Jurkat, Clone E6-1 (cell line): ENCODE data around the gene ZBTB26. TPM values are rescaled to one million over a fixed set of nuclear protein-coding genes. Genes with fewer than 3 reads are reported as not detected.

Source experiments
- DNase-seq: peaks from one replicate; pipeline ENCODE4 v3.0.0-alpha.2; 2011; ENCODE audit warnings: low read depth, low spot score
- H3K4me3 ChIP-seq: 2 replicates; pipeline ENCODE4 v1.5.1; 2011; ENCODE audit warnings: mild to moderate bottlenecking, low read length, control low read depth, moderate library complexity
- polyA plus RNA-seq: library from polyadenylated mRNA; unstranded; fragments of >200 nt; gene quantifications from one replicate; pipeline ENCODE4 v1.2.1, GENCODE V29; 2012; ENCODE audit warnings: missing spikeins; ENCODE audit not compliant: insufficient read length, insufficient read depth

Gene ZBTB26, protein sequence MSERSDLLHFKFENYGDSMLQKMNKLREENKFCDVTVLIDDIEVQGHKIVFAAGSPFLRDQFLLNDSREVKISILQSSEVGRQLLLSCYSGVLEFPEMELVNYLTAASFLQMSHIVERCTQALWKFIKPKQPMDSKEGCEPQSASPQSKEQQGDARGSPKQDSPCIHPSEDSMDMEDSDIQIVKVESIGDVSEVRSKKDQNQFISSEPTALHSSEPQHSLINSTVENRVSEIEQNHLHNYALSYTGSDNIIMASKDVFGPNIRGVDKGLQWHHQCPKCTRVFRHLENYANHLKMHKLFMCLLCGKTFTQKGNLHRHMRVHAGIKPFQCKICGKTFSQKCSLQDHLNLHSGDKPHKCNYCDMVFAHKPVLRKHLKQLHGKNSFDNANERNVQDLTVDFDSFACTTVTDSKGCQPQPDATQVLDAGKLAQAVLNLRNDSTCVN
- polyA plus RNA-seq: 8.5 TPM

DNA sequence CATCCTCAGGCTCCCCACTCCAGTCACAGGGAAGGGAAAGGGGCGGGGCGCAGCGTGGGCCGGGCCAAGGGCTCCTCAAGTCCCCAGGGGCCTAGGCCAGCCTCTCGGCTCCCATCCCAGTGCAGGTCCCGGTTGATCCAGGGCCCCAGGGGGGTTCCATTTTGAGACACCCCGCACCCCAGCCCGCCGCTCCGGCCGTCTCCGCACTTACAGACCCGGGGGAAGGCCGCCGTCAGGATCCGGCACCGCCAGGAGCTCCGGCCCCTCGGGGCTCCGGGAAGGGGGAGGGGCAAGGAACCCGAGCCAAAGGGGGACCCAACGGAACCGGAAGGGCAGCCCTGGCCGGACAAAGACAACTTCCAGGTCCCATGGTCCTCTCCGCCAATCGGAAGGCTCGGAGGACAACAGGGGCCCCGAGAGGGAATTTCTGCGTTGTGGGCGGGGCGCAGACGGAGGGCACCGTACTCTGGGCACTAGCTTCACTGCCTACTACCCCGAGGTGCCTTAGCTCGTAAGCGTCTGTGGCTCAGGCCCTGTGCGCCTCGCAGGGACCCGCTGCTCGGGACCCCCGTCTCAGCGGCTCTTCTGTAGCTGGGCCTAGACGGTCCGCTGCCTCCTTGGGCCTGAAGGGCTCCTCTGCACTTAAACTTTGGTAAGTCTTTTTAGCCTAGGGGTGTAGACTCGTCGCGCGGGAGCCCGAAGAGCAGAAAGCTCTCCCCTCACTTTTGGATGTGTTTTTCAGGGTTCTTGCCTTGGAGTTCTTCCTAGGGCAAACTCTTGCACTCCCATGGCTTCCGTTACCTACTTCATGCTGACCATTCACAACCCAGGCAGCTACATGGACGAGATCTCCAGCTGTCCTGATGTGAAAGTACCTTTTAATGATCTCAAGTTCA, at the start of gene ZBTB26:
ZBTB26 (minus strand) TSS at position 287 of the 896 bp plus-strand sequence. CDS start 11,578 bp downstream, outside the sequence.
- peak; percentile 88 for DNase-seq
- H3K4me3 ChIP-seq: peak within 1 kb of the TSS; percentile 80

DNA sequence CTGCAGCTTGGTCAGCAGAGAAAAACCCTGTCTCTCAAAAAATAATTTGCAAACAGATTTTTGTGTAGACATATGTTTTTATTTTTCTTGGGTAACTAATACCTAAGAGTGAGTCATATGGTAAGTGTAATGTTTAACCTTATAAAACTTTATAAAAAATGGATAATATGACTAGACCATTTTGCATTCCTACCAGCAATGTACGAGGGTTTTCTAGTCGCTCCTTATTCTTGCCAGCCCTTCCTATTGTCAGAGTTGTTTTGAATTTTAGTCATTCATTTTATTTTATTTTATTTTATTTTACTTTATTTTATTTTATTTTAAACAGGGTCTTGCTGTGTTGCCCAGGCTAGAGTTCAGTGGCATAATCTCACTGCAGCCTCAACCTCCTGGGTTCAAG, 47.3 kb upstream of the ZBTB26 start:
- H3K4me3 ChIP-seq: no peak overlapping the region
- DNase-seq: no peak

DNA sequence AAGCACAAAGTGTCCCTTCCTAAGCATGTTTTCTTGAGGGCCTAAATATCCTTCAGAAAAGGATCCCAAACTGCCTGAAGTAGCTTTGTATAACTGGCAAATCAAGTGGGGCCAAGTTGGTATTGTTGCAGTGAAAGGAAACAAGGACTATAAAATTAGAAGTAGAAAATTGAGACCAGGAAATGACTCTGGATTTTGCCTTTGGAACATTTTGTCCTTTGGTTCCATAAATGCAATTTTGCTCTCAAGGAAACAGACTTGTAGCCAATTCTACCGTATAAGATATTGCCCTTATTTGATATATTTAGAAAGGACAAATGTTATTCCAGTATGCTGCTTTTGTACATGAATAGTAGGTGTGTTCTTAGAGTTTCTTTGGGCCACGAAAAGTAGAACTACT, 43.9 kb upstream of the ZBTB26 start:
- no peak for DNase-seq

DNA sequence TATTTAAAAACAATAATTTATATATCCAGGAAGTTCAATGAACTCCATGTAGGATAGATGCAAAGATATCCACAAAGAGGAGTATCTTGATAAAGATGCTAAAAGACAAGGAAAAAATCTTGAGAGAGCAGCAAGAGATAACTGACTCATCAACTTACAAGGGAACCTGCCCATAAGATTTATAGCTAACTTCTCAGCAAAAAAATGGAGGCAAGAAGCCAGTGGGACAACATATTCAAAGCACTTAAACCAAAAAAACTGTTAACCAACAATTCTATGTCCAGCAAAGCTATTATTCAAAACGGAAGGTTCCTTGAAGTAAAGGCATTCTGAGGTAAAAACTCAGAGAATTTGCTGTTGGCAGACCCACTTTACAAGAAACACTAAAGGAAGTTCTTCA, 29.8 kb upstream of the ZBTB26 start:
- H3K4me3 ChIP-seq: no peak overlapping the region
- no peak for DNase-seq

More for the DNA sequence above, 43.9 kb upstream of the ZBTB26 start:
- H3K4me3 ChIP-seq: no peak overlapping the region

DNA sequence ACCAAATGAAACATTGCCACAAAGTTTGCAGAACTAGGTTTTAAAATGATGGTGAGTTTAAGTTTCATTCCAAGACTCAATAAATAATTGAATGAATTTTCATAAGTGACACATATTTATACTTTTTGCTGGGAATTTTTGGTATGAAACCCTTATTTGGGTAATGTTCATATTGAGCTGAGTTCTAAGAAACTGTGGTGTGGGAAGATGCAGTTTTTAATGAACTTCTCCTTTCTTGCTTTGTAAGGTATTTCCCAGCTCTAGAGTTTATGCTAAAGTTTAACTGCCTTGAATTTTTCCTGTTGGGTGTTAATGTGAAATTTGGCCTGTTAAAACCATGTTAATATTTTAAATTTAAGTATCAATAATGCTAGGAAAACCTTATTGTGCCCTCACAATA, 24.6 kb upstream of the ZBTB26 start:
- H3K4me3 ChIP-seq: no peak overlapping the region
- DNase-seq: no peak

DNA sequence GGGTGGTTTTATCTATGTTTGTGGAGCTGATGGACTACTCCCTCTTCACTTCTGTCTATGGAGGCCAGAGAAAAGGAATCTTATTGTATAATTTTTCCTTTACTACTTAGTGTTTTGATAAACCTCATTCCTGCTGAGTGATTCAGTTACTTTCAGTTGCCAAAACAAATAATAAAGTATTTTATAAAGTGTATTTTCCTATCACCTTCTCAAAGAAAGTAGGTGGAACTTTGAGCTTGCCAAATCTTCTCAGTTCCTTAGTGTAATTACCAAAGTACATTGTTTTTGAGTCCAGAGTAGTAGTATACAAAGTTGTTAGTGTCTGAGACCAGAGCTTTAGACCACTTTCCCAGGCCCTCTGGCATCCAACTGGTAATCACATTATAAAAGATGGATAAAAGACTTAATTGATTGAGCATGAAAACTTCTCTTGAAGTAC, 23.0 kb upstream of the ZBTB26 start:
- DNase-seq: no peak
- H3K4me3 ChIP-seq: no peak overlapping the region

DNA sequence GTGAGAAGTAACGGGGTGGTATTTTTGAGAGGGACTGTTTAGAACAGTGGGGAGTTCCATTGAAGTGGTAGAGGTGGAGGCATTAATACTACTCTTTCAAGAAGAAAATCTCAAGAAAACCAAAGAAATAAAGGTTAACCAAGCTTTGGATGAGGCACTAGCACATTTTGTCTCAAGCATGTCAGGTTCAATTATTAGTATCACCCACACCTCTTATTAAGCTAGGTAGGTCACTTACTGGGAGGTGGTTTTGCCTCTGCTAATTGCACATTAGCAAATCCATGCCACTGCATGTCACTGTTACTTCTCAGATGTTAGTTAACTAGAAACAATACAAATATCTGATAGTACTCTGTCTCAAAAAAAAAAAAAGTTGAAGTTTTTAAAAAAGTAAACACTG, 19.7 kb upstream of the ZBTB26 start:
- H3K4me3 ChIP-seq: no peak overlapping the region
- DNase-seq: no peak

DNA sequence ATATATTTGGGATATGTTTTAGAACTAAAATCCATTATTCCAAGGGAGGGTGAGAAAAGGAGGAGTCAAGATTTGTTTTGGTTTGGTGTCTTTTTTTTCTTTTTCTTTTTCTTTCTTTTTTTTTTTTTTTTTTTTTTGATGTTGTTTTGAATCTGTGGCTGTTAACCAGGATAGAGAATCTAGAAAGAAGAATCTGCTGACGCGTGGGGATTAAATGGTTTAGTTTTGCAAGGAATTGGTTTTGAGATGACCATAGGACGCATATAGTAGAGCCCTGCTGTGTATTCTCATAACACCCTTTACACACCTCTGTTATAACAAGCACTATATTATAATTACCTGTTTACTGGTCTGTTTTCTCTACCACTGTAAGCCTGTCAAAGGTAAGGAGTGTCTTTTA, 19.0 kb upstream of the ZBTB26 start:
- no peak overlapping the region for H3K4me3 ChIP-seq
- DNase-seq: no peak

DNA sequence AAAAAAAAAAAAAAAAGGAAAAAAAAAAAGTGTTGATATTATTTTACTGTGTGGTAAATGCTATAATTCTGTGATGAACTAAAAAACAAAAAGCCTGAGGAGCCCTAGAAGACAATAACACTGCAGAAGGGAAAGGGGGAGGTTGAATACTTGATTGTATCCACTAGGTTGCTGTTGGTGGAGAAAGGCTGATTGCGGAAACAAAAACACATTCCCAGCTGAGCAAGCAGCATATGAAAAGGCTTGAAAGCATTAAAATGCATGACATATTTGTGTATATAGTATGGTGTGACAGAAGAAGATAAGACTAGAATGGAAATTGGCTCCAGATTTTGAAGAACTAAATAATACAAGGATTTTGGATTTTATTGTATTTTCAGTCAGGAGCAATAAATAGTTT, 18.4 kb upstream of the ZBTB26 start:
- no peak for DNase-seq
- no peak overlapping the region for H3K4me3 ChIP-seq

DNA sequence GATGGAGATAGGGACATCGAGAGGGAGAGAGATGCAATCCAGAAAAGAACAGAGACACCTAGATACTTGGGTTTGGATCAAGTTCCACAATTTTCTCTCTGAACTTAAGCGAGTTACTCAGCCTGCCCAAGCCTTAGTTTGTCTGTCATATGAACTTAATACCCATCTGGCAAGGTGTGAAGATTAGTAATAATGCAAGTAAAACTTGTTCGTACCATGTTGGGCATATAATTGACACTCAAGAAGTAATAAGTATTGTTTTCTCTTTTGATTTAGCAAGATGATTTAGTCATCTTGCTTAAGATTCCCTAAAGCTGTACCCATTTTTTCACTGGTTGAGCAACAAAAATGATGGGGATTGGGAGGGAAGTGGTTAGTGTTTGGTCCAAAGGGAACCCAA, 17.0 kb upstream of the ZBTB26 start:
- DNase-seq: no peak
- no peak overlapping the region for H3K4me3 ChIP-seq

DNA sequence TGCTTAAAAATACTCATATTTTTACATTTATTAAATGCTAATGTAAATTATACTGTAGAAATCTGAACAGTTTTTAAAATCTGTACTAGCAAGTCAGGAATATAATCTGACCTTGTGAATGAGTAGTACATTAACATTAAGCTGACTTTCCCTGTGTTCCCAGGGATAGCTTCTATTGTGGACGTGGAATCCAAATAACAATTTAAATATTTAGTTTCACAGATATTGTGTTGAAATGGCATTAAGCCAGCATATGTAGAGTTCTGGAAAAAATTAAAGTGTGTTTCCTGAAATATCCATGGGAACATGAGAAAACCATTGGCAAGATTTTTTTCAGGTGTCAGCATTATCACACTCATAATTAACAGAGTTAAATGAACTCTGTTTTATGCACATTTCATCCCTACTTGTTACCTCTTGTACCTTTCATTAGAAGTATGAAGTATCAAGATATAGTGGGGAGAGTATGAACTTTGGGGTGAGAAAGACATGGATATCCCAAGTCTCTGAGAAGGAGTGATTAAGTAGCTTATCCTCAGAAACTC, 15.2 kb upstream of the ZBTB26 start:
- no peak for DNase-seq
- no peak overlapping the region for H3K4me3 ChIP-seq

DNA sequence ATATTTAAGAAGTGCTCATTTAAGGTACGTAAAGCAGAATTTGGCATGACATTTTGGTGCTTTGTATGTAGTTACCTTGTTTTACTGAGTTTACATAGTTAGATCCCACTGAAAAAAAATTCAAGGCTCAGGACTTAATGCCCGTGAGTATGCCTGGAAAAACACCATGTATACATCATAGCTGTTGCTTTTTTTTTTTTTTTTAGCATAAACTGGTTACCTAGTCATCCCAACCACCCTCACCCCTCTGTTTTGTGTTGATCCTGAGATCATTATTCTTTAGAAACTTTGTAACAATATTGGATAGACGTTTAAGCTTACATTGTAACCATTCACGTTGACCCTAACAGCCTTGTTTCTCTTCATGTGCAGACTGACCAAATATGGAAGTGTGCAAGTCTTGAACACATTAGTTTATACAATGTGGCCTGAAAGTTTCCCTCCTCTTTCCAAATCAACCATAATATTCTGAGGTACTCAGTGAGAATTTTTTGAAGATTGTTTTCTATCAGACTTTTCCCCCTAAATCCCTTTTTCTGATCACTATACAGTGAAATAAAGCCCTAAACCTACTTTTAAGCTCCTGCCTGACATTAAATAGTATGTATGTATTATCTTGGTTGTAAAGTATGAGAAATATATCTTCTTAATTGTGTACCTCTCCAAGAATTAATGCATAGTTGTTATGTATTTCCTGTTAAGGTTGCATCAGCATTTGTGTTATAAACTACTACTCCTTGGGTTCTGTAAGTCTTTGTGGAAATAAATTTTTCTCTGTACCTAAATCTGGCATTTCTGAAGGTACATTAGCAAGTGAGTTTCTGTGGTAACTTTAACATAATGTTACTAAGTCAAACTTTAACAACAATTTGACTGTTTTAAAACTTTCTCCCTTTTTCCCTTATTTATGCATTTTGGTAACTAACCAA, 13.9 kb upstream of the ZBTB26 start:
- H3K4me3 ChIP-seq: no peak overlapping the region
- no peak for DNase-seq

DNA sequence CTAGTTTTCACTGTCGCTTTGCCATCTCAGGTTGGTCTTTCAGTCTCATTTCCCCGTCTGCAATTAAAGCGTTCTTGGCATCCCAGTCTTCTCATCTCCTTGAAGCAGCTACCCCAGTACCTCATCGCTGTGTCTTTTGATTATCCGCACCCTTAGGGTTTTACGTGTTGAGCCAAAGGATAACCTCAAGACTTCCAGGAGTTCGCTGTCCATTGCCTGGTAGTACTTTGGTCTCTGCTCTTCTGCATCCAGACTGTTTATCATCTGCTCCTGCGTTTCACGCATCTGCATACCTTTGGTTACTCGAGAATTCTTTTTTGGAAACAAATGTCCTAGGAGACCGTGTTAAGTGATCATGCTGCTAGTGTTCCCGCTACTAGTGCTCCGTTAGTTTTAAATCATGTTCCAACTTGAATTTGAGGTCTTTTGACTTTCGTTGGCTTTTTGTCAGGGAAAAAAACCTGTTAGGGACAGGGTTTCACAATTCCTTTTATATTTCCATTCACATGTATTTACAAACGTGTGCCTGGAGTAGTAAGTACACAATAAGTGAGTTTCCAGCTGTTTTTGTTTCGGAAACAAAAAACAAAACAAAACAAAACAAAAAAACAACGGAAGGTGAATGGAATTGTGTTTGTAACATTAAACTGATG, 10.4 kb upstream of the ZBTB26 start:
- H3K4me3 ChIP-seq: peak overlapping the region; percentile 85
- no peak for DNase-seq

DNA sequence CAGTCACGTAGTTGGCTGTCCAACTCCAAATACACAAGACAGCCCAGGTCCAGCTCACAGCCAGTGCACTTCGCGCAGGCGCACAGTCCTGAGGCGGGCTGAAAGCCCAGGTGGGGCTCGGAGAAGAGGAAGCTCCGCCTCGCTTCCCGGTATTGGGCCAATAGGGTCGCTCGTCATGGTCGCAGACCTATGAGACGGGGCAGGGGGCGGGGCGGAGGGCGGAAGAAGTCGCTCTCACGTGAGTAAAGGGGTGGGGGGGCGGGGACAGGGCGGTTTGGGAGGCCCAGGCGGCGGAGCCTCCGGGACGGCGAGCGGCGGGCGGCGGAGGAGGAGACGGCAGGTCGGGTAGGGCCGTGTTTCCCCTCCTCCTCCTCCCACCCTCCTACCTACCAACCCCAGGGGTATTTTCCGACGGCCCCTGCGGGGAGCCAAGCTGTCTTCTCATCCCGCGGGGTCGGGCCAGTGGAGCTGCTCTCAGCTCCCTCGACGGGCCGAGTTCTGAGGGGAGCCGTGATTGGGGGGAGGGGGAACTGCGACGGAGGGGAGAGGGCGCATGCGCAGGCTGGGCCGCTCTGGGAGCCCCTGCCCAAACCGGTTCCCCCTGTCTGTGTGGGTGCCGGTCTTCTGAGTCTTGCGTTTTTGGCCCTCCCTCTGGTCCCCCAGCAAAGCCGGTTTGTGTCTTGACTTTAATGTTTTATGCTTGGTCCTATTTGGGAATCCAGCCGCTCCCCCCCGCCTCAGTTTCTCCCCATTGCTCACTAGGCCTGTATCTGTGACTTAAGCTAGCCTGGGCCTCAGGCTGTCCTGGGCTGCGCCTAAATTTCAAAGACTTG, 9.7 kb upstream of the ZBTB26 start, which contains the start of gene RABGAP1:
RABGAP1 (plus strand) TSS at position 272 of the 833 bp plus-strand sequence. CDS start 16,040 bp downstream, outside the sequence.
- peak; percentile 94 for DNase-seq
- H3K4me3 ChIP-seq: peak within 1 kb of the TSS; percentile 85

DNA sequence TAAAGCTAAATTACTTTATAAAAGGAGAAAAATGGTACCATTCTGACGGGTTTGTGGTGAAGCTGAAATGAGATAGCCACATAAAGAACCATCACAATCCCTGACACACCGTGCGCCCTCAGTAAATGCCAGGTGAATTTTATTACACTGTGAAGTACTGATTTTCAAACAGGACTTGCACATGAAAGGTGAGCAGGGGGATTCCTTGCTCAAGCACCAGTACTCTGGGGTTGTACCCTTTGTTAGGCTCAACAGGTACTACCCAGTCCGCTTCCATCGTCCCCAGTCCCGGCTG, 9.1 kb upstream of the ZBTB26 start:
- H3K4me3 ChIP-seq: peak overlapping the region; percentile 60
- DNase-seq: no peak

DNA sequence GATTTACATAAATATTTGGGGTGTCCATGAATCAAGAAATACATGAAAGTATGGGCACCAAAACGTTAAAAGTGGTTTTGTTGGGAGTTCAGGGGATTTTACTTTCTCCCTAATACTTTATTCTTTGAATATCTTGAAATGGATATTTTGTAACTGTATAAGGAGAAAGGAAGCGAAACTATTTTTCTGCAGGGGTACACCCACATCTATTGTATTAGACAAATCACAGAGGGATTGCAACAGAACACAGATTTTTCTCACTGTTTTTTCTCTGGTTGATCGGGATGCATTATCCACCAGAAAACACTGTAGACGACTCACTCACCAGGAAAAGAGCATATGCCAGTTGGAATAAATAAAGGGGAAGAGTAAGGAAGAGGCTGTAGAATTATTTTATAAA, 8.3 kb upstream of the ZBTB26 start:
- no peak overlapping the region for H3K4me3 ChIP-seq
- DNase-seq: no peak

DNA sequence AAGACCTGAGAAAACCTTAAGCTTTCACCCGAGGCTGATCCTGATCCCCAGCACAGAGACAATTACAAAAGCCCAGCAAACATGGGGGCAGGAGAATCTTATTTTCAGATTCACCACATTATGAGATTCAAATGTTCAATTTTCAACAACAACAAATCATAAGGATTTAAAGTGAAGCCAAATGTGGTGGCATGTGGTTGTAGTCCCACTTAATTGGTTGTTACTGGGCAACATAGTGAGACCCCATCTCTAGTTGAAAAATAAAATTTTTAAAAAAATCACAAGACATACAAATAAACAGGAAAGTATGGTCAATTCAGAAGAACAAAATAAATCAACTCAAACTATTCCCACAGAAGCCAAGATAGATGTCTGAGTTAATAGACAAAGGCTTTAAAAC, 5.6 kb upstream of the ZBTB26 start:
- no peak for DNase-seq
- no peak overlapping the region for H3K4me3 ChIP-seq
